Right renal pelvis (tissue), 4 donors: ENCODE measurements around the gene ABCC1. TPM values are rescaled to one million over a fixed set of nuclear protein-coding genes. Genes with fewer than 3 reads are reported as not detected.
"Not testable (repeated sequence)": the region's sequence is repeated elsewhere in the genome, so short reads cannot be mapped to it uniquely, and the experiment has no call there.

ENCODE experiments used
- DNase-seq, 4 donors: peaks; one replicate each; pipeline ENCODE4 v3.0.0-alpha.2; 2013; ENCODE audit warnings: low read depth in 4 of 4, low spot score in 3 of 4, missing footprints in 1 of 4
- polyA plus RNA-seq, 4 donors: library from polyadenylated mRNA; unstranded; fragments of 120-200 nt; gene quantifications; one replicate each; pipeline ENCODE4 v1.2.1, GENCODE V29; 2013; ENCODE audit not compliant: insufficient read length in 4 of 4

Gene ABCC1
- polyA plus RNA-seq, 4 donors, result 23.0 to 25.8 (median 24.6) TPM

GRCh38 chr16:16148000-16148599, 198.7 kb downstream of the ABCC1 start:
- not testable (repeated sequence) for DNase-seq

GRCh38 chr16:16148755-16149154, 199.3 kb downstream of the ABCC1 start:
- DNase-seq, result no peak

GRCh38 chr16:16149710-16150116, 200.3 kb downstream of the ABCC1 start:
- DNase-seq, result no peak

- DNase-seq, result peak in 1 of 4 donors; percentile 36
These were observed 200.9 kb downstream of the ABCC1 start for GRCh38 chr16:16150117-16150877.

GRCh38 chr16:16150878-16151152, 201.4 kb downstream of the ABCC1 start:
- no peak for DNase-seq

GRCh38 chr16:16151315-16151714, 201.9 kb downstream of the ABCC1 start:
- DNase-seq, result no peak

GRCh38 chr16:16153000-16153399, 203.6 kb downstream of the ABCC1 start:
- not testable (repeated sequence) for DNase-seq

- DNase-seq, result no peak
These were observed 205.0 kb downstream of the ABCC1 start for GRCh38 chr16:16154281-16154951.

GRCh38 chr16:16155234-16155633, 205.8 kb downstream of the ABCC1 start:
- DNase-seq, result no peak

- no peak for DNase-seq
These were observed 207.8 kb downstream of the ABCC1 start for GRCh38 chr16:16157166-16157565.

GRCh38 chr16:16158082-16158658, 208.8 kb downstream of the ABCC1 start:
- no peak for DNase-seq

GRCh38 chr16:16158741-16159374, 209.4 kb downstream of the ABCC1 start:
- DNase-seq, result no peak

GRCh38 chr16:16159662-16160061, 210.2 kb downstream of the ABCC1 start:
- DNase-seq, result no peak

- DNase-seq, result no peak
These were observed 211.9 kb downstream of the ABCC1 start for GRCh38 chr16:16161319-16161718.

- not testable (repeated sequence) for DNase-seq
These were observed 212.4 kb downstream of the ABCC1 start for GRCh38 chr16:16161840-16162239.

- no peak for DNase-seq
These were observed 213.2 kb downstream of the ABCC1 start for GRCh38 chr16:16162591-16162990.

- no peak for DNase-seq
These were observed 213.7 kb downstream of the ABCC1 start for GRCh38 chr16:16163109-16163508.

- DNase-seq, result no peak
These were observed 214.2 kb downstream of the ABCC1 start for GRCh38 chr16:16163571-16163970.

GRCh38 chr16:16164243-16164642, 214.8 kb downstream of the ABCC1 start:
- no peak for DNase-seq

GRCh38 chr16:16166085-16166484, 216.7 kb downstream of the ABCC1 start:
- no peak for DNase-seq

- no peak for DNase-seq
These were observed 217.5 kb downstream of the ABCC1 start for GRCh38 chr16:16166949-16167348.
